ENCODE results near the gene SMIM23. TPM values are rescaled to one million over a fixed set of nuclear protein-coding genes. Genes with fewer than 3 reads are reported as not detected.

SMIM23 gene
- total RNA-seq (2022; extraction: Qiagen RNA extraction; ENCODE audit: low read depth) = not detected in 5 replicates

GRCh38 chr5:171785517-171785916, at the start of gene SMIM23:
TSS of gene SMIM23 (plus strand) at chr5:171785817. CDS start at chr5:171785872, 55 bp downstream.

Other genes starting within 250 kb of the SMIM23 start
- 29.5 to 43.6 TPM (median 39.7 TPM) in 5 replicates for gene FBXW11, start 220.8 kb downstream of the SMIM23 start, total RNA-seq (2022; extraction: Qiagen RNA extraction; ENCODE audit: low read depth)

Measured in A549 treated with GW870086 at 1 μM for 4 hours (cell line).